Activated CD4-positive, alpha-beta T cell treated with anti-CD3 and anti-CD28 coated beads, Interleukin-2, amount 10 ng/mL, durations not matched to agents 7 days and 5 days (primary cell): Measurements from ENCODE around the gene CEP55. TPM values are rescaled to one million over a fixed set of nuclear protein-coding genes. Genes with fewer than 3 reads are reported as not detected.
A peak's percentile ranks its signal among the peaks of the same experiment; 100 is the strongest.
"Not testable (repeated sequence)": the region's sequence is repeated elsewhere in the genome, so short reads cannot be mapped to it uniquely, and the experiment has no call there.

Source experiments
- CTCF ChIA-PET: fragments of 350-600 bp; sonication (Branson Sonifier 250); formaldehyde crosslinking; loops from one replicate; lab custom pipeline; 2021; ENCODE audit warnings: antibody characterized with exemption; lab: Charles Lee
- POLR2A ChIA-PET: fragments of 350-600 bp; sonication (Branson Sonifier 250); formaldehyde crosslinking; loops from one replicate; lab custom pipeline; 2021; ENCODE audit warnings: antibody characterized with exemption; lab: Charles Lee
- DNase-seq: peaks from one replicate; pipeline ENCODE4 v3.0.0-alpha.2; 2020
- H3K27ac Mint-ChIP-seq: one replicate; pipeline ENCODE4 v1.8.0; 2021; ENCODE audit warnings: mild to moderate bottlenecking, moderate library complexity, mixed read lengths
- H3K27me3 Mint-ChIP-seq: one replicate; pipeline ENCODE4 v1.8.0; 2021; ENCODE audit warnings: mixed read lengths
- H3K36me3 Mint-ChIP-seq: one replicate; pipeline ENCODE4 v1.8.0; 2021; ENCODE audit warnings: low read depth, mixed read lengths
- H3K4me1 Mint-ChIP-seq: one replicate; pipeline ENCODE4 v1.8.0; 2021; ENCODE audit warnings: mixed read lengths
- H3K4me3 Mint-ChIP-seq: one replicate; pipeline ENCODE4 v1.8.0; 2021; ENCODE audit warnings: mild to moderate bottlenecking, moderate library complexity, mixed read lengths
- H3K9me3 Mint-ChIP-seq: one replicate; pipeline ENCODE4 v1.8.0; 2021; ENCODE audit warnings: mixed read lengths
- total RNA-seq, 2 experiments: library from RNA; stranded (reverse); gene quantifications; one replicate each; pipeline ENCODE4 v1.2.3, GENCODE V29; 2021

Gene CEP55
- total RNA-seq, 2 experiments from 2014 or later = 77.5 to 92.3 TPM

- no peak for DNase-seq
- POLR2A ChIA-PET = no interaction called here
- H3K27me3 Mint-ChIP-seq = no peaks in the 10 kb centered on the region
Measured at GRCh38 chr10:93461807-93462178, 34.6 kb upstream of the CEP55 start.

GRCh38 chr10:93462371-93462770, 34.0 kb upstream of the CEP55 start:
- no peak for DNase-seq
- Mint-ChIP-seq H3K4me3 (no peak overlapping the region), H3K27ac (no peak overlapping the region), H3K9me3 (no peaks in the 10 kb centered on the region), H3K27me3 (no peaks in the 10 kb centered on the region), H3K36me3 (peaks cover 1% of the 10 kb centered on the region), H3K4me1 (peaks cover 21% of the 10 kb centered on the region)
- ChIA-PET POLR2A (no interaction called here), CTCF (interaction anchor here (0.8 to 1.5 kb wide), 8 partner anchors 8 to 1699 kb away, joined by 3 to 10 read pairs (median 4); no protein-coding TSS in a partner anchor)

More at GRCh38 chr10:93461807-93462178, 34.6 kb upstream of the CEP55 start:
- Mint-ChIP-seq H3K4me3 (no peak overlapping the region), H3K9me3 (no peaks in the 10 kb centered on the region), H3K36me3 (peaks cover under 1% of the 10 kb centered on the region), H3K27ac (no peak overlapping the region), H3K4me1 (peaks cover 21% of the 10 kb centered on the region)
- CTCF ChIA-PET = interaction anchor here (0.8 to 1.5 kb wide), 9 partner anchors 9 to 91 kb away, joined by 3 to 5 read pairs (median 3); no protein-coding TSS in a partner anchor

DNA sequence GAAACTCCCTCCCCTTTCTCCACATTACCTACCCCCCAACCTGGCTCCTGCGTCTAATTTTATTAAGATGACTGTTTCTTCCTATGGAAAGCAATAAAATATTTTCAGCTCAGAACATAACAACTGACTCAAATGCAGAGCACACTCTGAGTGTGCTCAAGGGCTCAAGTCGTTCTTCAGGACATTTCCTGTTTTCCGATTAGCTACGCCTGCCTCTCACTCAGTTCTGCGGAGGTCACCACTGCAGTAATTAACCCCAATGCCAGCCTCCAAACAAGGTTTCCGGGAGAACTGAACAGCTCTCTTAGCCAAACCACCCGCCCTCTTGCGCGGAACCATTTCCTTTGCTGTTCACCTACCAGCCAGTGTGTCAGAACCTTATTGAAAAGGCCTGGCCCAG, 33.5 kb upstream of the CEP55 start:
- DNase-seq = peak; percentile 18
- CTCF ChIA-PET = interaction anchor here (0.8 to 1.5 kb wide), 9 partner anchors 8 to 1698 kb away, joined by 3 to 10 read pairs (median 3); no protein-coding TSS in a partner anchor
- Mint-ChIP-seq H3K4me1 (peaks cover 21% of the 10 kb centered on the region), H3K27ac (peak overlapping the region; percentile 58), H3K4me3 (no peak overlapping the region), H3K36me3 (peaks cover 1% of the 10 kb centered on the region), H3K9me3 (peaks cover 1% of the 10 kb centered on the region), H3K27me3 (no peaks in the 10 kb centered on the region)
- POLR2A ChIA-PET = interaction anchor here (0.6 kb wide), 1 partner anchor 238 kb away, joined by 6 read pairs; no protein-coding TSS in a partner anchor

DNA sequence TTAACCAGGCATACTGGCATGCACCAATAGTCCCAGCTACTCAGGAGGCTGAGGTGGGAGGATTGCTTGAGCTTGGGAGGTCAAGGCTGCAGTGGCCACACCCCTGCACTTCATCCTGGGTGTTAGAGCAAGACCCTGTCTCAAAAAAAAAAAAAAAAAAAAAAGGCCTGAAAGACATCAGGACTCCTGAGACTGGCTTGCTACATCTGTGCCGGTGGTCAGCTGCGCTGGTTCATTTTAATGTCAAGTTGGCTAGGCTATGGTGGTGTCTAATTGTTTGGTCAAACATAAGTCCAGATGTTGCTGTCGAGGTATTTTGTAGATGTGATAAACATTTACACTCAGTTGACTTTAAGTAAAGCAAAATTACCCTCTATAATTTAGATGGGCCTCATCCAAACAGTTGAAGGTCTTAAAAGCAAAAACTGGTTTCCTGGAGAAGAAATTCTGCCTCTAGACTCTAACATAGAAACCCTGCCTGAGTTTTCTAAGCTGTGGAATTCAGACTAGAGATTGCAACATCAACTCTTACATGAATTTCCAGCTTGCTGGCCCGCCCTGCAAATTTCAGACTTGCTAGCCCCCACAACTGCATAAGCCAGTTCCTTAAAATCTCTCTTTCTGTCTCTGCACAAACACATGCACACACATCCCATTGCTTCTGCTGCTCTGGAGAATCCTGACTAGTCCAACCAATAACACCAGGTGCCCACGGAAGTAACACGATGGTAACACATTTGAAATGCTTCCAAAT, 32.5 kb upstream of the CEP55 start:
- DNase-seq = no peak
- no peaks in the 10 kb centered on the region for H3K27me3 Mint-ChIP-seq
- CTCF ChIA-PET = interaction anchor here (0.9 to 1.5 kb wide), 4 partner anchors 15 to 87 kb away, joined by 3 to 10 read pairs (median 3); no protein-coding TSS in a partner anchor
- POLR2A ChIA-PET = no interaction called here
- peaks cover 2% of the 10 kb centered on the region for H3K9me3 Mint-ChIP-seq
- H3K4me3 Mint-ChIP-seq = no peak overlapping the region
- peaks cover 1% of the 10 kb centered on the region for H3K36me3 Mint-ChIP-seq
- H3K27ac Mint-ChIP-seq = no peak overlapping the region
- H3K4me1 Mint-ChIP-seq = peaks cover 21% of the 10 kb centered on the region

- Mint-ChIP-seq H3K27me3 (no peaks in the 10 kb centered on the region), H3K27ac (no peak overlapping the region), H3K9me3 (peaks cover 2% of the 10 kb centered on the region), H3K4me3 (no peak overlapping the region), H3K4me1 (peaks cover 21% of the 10 kb centered on the region), H3K36me3 (peaks cover 1% of the 10 kb centered on the region)
- CTCF ChIA-PET = interaction anchor here (0.6 to 0.7 kb wide), 3 partner anchors 8 to 807 kb away, joined by 3 to 4 read pairs (median 3); no protein-coding TSS in a partner anchor
- POLR2A ChIA-PET = no interaction called here
- no peak for DNase-seq
Measured at GRCh38 chr10:93464776-93465388, 31.5 kb upstream of the CEP55 start.

DNA sequence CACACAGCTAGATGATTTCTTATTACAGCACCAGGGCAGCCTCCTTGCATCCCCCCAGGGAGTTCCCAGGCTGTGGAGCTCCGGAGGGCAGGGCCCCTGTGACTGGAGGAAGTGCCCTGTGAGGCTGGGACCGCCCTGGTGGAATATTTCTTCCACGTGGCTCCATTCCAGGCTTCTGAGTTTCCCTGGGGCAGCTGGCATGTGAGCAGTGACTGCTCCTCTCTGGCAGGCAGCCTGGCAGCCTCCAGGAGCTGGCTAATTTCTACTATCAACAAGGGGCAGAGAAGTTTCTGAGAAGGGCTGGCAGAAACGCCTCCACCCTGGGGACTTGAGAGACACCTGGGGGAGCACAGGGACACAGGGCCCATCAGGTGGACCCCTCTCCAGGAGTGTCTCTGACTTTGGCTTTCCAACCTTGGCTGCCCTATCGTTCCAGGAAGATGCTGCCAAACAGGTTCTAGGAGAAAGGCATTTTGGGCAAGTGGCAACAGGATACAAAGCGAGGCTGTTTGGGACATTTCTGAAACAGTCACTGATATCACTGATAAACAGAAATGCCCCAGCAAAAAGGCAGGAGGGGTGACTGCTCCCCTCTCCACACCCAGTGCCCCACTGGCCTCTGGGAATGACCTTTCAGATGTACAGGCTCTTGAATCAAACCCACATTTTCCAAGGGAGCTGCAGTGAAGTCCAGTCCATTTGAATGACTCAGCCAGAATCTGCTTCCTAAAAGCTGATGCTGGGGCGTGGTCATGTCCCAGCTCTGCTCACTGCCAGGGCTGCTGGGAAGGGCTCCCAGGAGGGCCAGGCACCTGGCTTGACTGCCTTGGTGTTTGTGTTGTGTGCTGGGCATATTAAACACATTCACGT, 30.4 kb upstream of the CEP55 start:
- Mint-ChIP-seq H3K4me1 (peaks cover 20% of the 10 kb centered on the region), H3K36me3 (peaks cover 1% of the 10 kb centered on the region), H3K27ac (no peak overlapping the region), H3K4me3 (no peak overlapping the region), H3K27me3 (no peaks in the 10 kb centered on the region), H3K9me3 (peaks cover 6% of the 10 kb centered on the region)
- CTCF ChIA-PET = interaction anchor here (0.6 kb wide), 1 partner anchor 808 kb away, joined by 3 read pairs; no protein-coding TSS in a partner anchor
- POLR2A ChIA-PET = interaction anchor here (0.6 kb wide), 1 partner anchor 7 kb away, joined by 4 read pairs; no protein-coding TSS in a partner anchor
- no peak for DNase-seq

GRCh38 chr10:93467635-93468034, 28.8 kb upstream of the CEP55 start:
- not testable (repeated sequence) for H3K36me3 Mint-ChIP-seq, H3K9me3 Mint-ChIP-seq, H3K4me3 Mint-ChIP-seq, H3K27me3 Mint-ChIP-seq, H3K27ac Mint-ChIP-seq, DNase-seq
- peaks cover 10% of the 10 kb centered on the region for H3K4me1 Mint-ChIP-seq
- CTCF ChIA-PET = interaction anchor here (1.2 to 6.3 kb wide), 2 partner anchors 15 to 87 kb away, joined by 4 to 32 read pairs; partner anchors contain the start of gene MYOF
- POLR2A ChIA-PET = interaction anchor here (0.6 kb wide), 1 partner anchor 26 kb away, joined by 8 read pairs; no protein-coding TSS in a partner anchor

DNA sequence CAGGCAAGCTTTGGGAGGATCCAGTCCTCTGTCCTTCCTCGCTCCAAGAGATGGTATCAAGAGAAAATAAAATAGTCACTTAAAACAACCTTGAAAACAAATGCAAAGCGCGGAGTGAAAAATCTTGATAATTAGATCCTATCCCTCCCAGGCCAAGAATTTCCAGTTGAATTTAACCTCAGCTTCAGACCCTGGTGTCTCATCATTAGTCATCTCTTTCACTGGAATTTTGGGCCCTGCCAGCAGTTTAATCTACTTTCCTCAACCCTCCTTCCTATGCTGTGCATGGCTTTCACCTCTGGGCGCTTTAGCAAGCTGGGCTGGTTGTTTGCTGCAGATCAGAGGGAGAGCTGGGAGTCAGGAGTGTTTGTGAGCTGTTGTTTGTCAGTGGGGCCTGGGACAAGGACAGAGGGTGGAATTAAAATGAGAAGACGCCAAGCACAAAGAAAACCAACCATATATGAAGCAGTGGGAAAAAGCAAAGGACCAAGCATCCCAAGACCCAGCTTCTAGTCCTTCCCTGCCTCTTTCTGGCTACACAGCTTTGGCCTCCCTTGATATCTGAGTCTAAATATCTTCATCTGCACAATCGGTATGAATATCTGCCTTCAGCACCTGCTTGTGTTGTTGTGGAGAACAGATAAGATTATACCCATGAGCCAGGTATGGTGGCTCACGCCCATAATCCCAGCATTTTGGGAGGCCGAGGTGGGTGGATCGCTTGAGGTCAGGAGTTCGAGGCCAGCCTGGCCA, 27.8 kb upstream of the CEP55 start:
- Mint-ChIP-seq H3K4me1 (peaks cover 5% of the 10 kb centered on the region), H3K4me3 (no peak overlapping the region), H3K9me3 (peaks cover 9% of the 10 kb centered on the region), H3K27me3 (no peaks in the 10 kb centered on the region), H3K27ac (no peak overlapping the region), H3K36me3 (peaks cover 1% of the 10 kb centered on the region)
- POLR2A ChIA-PET = no interaction called here
- CTCF ChIA-PET = interaction anchor here (1.2 to 6.3 kb wide), 3 partner anchors 14 to 92 kb away, joined by 4 to 32 read pairs (median 16); partner anchors contain the start of gene MYOF
- DNase-seq = no peak

DNA sequence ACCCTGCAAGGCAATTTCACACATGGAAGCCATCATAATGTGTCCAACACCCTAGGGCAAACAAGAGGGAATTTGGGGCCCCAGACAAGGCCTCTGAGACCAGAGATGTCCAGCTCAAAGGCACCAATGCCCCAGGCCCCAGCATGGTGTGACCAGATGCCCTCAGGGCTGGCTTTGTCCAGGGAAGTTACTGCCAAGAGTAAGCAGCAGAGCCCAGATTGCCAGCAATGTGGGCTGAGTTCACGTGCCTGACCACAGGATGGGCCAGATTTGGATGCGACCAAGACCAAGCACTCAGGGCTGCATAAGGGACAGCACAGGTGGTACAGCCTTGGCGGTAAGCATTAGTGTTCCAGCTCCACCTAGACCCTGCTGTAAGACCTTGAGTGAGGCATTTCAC, 27.0 kb upstream of the CEP55 start:
- POLR2A ChIA-PET = no interaction called here
- DNase-seq = no peak
- Mint-ChIP-seq H3K4me1 (no peaks in the 10 kb centered on the region), H3K4me3 (no peak overlapping the region), H3K27me3 (no peaks in the 10 kb centered on the region), H3K27ac (no peak overlapping the region), H3K9me3 (peaks cover 9% of the 10 kb centered on the region), H3K36me3 (peaks cover 1% of the 10 kb centered on the region)
- CTCF ChIA-PET = interaction anchor here (0.6 to 6.3 kb wide), 3 partner anchors 13 to 1131 kb away, joined by 3 to 32 read pairs (median 16); partner anchors contain the start of gene MYOF

- H3K27ac Mint-ChIP-seq = no peak overlapping the region
- peaks cover 9% of the 10 kb centered on the region for H3K9me3 Mint-ChIP-seq
- H3K4me3 Mint-ChIP-seq = no peak overlapping the region
- no peaks in the 10 kb centered on the region for H3K27me3 Mint-ChIP-seq
- peaks cover 1% of the 10 kb centered on the region for H3K36me3 Mint-ChIP-seq
- DNase-seq = no peak
- POLR2A ChIA-PET = no interaction called here
- CTCF ChIA-PET = interaction anchor here (0.8 to 6.3 kb wide), 9 partner anchors 9 to 94 kb away, joined by 3 to 32 read pairs (median 3); partner anchors contain the start of gene MYOF
- H3K4me1 Mint-ChIP-seq = no peaks in the 10 kb centered on the region
Measured at GRCh38 chr10:93471110-93471651, 25.2 kb upstream of the CEP55 start.

GRCh38 chr10:93473161-93473560, 23.3 kb upstream of the CEP55 start:
- Mint-ChIP-seq H3K4me1 (no peaks in the 10 kb centered on the region), H3K4me3 (no peak overlapping the region), H3K27ac (no peak overlapping the region), H3K36me3 (no peaks in the 10 kb centered on the region), H3K27me3 (no peaks in the 10 kb centered on the region), H3K9me3 (peaks cover 6% of the 10 kb centered on the region)
- DNase-seq = no peak
- CTCF ChIA-PET = interaction anchor here (1.5 to 6.3 kb wide), 4 partner anchors 9 to 97 kb away, joined by 4 to 32 read pairs (median 14); partner anchors contain the start of gene MYOF
- POLR2A ChIA-PET = no interaction called here
